K562 (cell line): ENCODE data around the gene TP53BP2. TPM values are rescaled to one million over a fixed set of nuclear protein-coding genes. Genes with fewer than 3 reads are reported as not detected.

Experiments
- ARID3B ChIP-seq: fragments of 250-450 bp; sonication (Bioruptor Pico); IDR thresholded peaks from 2 replicates; pipeline ENCODE4 v1.4.0; 2020; ENCODE audit warnings: borderline replicate concordance
- ARNT ChIP-seq, 2 experiments: fragments of 450-650 bp; IDR thresholded peaks; 2 replicates each; pipeline ENCODE4 v1.6.1; 2016; ENCODE audit warnings: mild to moderate bottlenecking in 1 of 2
- CEBPB ChIP-seq: fragments of 450-650 bp; IDR thresholded peaks from 2 replicates; pipeline ENCODE4 v1.6.1; 2016; ENCODE audit warnings: missing genetic modification characterization, missing compliant biosample characterization
- EZH2 ChIP-seq: IDR thresholded peaks from 2 replicates; pipeline ENCODE4 v1.6.1; 2012; ENCODE audit warnings: low read depth, mild to moderate bottlenecking, inconsistent platforms, low read length, borderline replicate concordance
- HNRNPUL1 ChIP-seq: fragments of 200-400 bp; formaldehyde crosslinking; IDR thresholded peaks from 2 replicates; pipeline ENCODE4 v1.6.1; 2017; ENCODE audit warnings: low read length
- KHSRP ChIP-seq: fragments of 450-650 bp; IDR thresholded peaks from 2 replicates; pipeline ENCODE4 v1.6.1; 2017
- NUFIP1 ChIP-seq: fragments of 450-650 bp; IDR thresholded peaks from 2 replicates; pipeline ENCODE4 v1.6.1; 2018; ENCODE audit not compliant: partially characterized antibody
- RBM17 ChIP-seq: fragments of 200-400 bp; formaldehyde crosslinking; IDR thresholded peaks from 2 replicates; pipeline ENCODE4 v1.6.1; 2017; ENCODE audit warnings: low read depth, mild to moderate bottlenecking, low read length, borderline replicate concordance
- SMARCE1 ChIP-seq: fragments of 450-650 bp; IDR thresholded peaks from 2 replicates; pipeline ENCODE4 v1.7.1; 2016; ENCODE audit warnings: mild to moderate bottlenecking
- SMC3 ChIP-seq: conservative IDR thresholded peaks from 2 replicates; pipeline ENCODE4 v1.6.1; 2011; ENCODE audit warnings: low read depth, low read length, improper control_type of control experiment; ENCODE audit not compliant: insufficient read depth
- ZNF316 ChIP-seq: fragments of 450-650 bp; IDR thresholded peaks from 2 replicates; pipeline ENCODE4 v1.6.1; 2016
- ZNF318 ChIP-seq, 2 experiments: fragments of 450-650 bp; IDR thresholded peaks; 2 replicates each; pipeline ENCODE4 v1.6.1; 2016; ENCODE audit warnings: mild to moderate bottlenecking in 2 of 2, borderline replicate concordance in 1 of 2, low read depth in 1 of 2, moderate library complexity in 1 of 2
- ZNF740 ChIP-seq, 3 experiments: fragments of 200-800 bp in 1 of 3; sonication (Bioruptor generic) in 1 of 3; sonication (generic) in 1 of 3; formaldehyde crosslinking in 1 of 3; IDR thresholded peaks; 2 replicates each; pipeline versions ENCODE4 v1.6.1 to v1.8.0; 2016 to 2022; ENCODE audit warnings: mild to moderate bottlenecking in 2 of 3, missing compliant biosample characterization in 2 of 3, missing genetic modification characterization in 2 of 3, missing genetic modification reagents in 1 of 3
- polyA plus RNA-seq, 8 experiments: library from polyadenylated mRNA; depleted of rRNA in 4 of 8; stranded (reverse) in 5 of 8; unstranded in 3 of 8; fragments of >200 nt; fragmentation: Nextera tagmentation in 2 of 8; fragmentation: Illumina TruSeq in 1 of 8; extraction: Ambion mirVana in 2 of 8; extraction: Trizol in 1 of 8; gene quantifications; 2 replicates each; pipeline versions ENCODE4 v1.2.1 to v1.2.3, GENCODE V29; 2011 to 2014; ENCODE audit warnings: inconsistent platforms in 1 of 8, missing spikeins in 1 of 8
- total RNA-seq, 7 experiments: library from RNA; depleted of rRNA in 6 of 7; stranded (reverse); fragments of >200 nt in 6 of 7; fragmentation: Illumina TruSeq in 2 of 7; extraction: Trizol in 2 of 7; gene quantifications; 2 replicates each; pipeline versions ENCODE4 v1.2.1 to v1.2.3, GENCODE V29; 2011 to 2021; ENCODE audit warnings: low replicate concordance in 1 of 7

TP53BP2 gene
- total and polyA plus RNA-seq, 9 of the 15 experiments (the other 6 are each of a cell fraction or from before 2014, with no cell fraction given), result 17.0 to 69.6 (median 40.1) TPM

GRCh38 chr1:223819730-223820514 is 25.8 kb downstream of the TP53BP2 start (continued):
- TF ChIP-seq SMC3 (no peak), ZNF318 (IDR thresholded peaks at IDR 0.05; ENCODE audit: borderline replicate concordance in 1 of 2, low read depth in 1 of 2) (peak in 1 of 2 experiments; percentile 98; a peak in 1 of 4 replicates), RBM17 (no peak), ARID3B (CRISPR knock-in tag) (no peak), HNRNPUL1 (no peak), ZNF740 (CRISPR knock-in tag; IDR thresholded peaks at IDR 0.05) (no peak), ZNF740 (tag; IDR thresholded peaks at IDR 0.05) (no peak), ARNT (IDR thresholded peaks at IDR 0.05) (peak in 1 of 2 experiments; percentile 100; a peak in 2 of 4 replicates), EZH2 (no peak), KHSRP (no peak), CEBPB (tag) (peak; percentile 43; the same call in 1 of the 2 replicates), NUFIP1 (no peak), ZNF316 (no peak), SMARCE1 (no peak)
